AG10803 (cell line): Measurements from ENCODE around the gene SIGLEC11.

Experiments
- DNase-seq: peaks from one replicate; pipeline ENCODE4 v3.0.0; 2010; ENCODE audit warnings: low read depth
- H3K4me3 ChIP-seq: 2 replicates; pipeline ENCODE4 v1.5.1; 2011; ENCODE audit warnings: mild to moderate bottlenecking, low read length, control low read depth
- CTCF ChIP-seq: conservative IDR thresholded peaks from 2 replicates; pipeline ENCODE4 v1.5.1; 2011; ENCODE audit warnings: mild to moderate bottlenecking, low read length, control low read depth, inconsistent platforms

Gene SIGLEC11

GRCh38 chr19:49906879-49907564 is 54.0 kb downstream of the SIGLEC11 start:
- no peak overlapping the region for H3K4me3 ChIP-seq
- DNase-seq = no peak
- no peak for TF ChIP-seq CTCF

GRCh38 chr19:49904136-49904535 is 56.8 kb downstream of the SIGLEC11 start:
- no peak for DNase-seq
- TF ChIP-seq CTCF = no peak
- H3K4me3 ChIP-seq = no peak overlapping the region
